CD1c-positive myeloid dendritic cell (primary cell): ENCODE results near the gene FKBP15.
A peak's percentile ranks its signal among the peaks of the same experiment; 100 is the strongest.
"Not testable (repeated sequence)": the region's sequence is repeated elsewhere in the genome, so short reads cannot be mapped to it uniquely, and the experiment has no call there.

ENCODE experiments used
- DNase-seq: peaks from one replicate; pipeline ENCODE4 v3.0.0-alpha.2; 2016; ENCODE audit errors: extremely low spot score

The FKBP15 gene

GRCh38 chr9:113148781-113149510 lies 72.1 kb downstream of the FKBP15 start:
- peak; percentile 69 for DNase-seq

- DNase-seq: no peak
Measured at GRCh38 chr9:113148372-113148705, 72.7 kb downstream of the FKBP15 start.

DNA sequence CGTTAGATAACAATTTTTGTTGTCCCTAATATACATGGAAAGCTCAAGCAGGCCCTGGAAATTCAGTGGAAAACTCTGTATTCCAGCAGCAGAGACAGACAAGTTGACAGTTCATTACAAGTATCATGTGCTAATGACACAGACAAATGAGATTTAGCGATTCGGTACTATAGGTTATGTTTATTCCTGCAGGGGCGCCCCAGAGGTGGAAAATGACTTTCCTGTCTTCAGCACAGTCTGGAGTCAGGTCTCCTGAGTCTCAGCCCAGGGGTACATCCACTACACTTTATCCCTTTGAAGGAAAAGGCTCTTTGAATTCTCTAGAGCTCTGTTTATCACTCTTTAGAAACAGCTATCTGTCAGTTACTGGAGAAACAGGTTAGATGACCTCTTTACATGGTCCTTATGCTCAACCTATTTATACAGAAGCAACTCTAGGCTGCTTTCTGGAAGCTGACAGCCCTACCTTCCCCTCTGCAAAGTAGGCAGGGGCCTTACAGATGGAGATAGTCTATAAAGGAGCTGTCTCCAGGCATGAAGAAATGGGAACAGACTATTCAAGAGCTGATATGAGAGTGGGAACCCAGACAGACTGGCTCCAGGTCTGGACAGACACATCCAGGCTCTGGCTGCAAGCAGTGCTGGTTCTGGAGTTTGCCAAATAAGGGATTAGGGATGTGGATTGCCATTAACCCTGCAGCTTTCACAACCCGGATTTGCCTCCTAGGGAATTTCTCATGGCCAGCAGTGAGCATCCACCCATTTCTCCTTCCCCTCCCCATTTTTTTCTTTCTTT lies 77.4 kb downstream of the FKBP15 start:
- DNase-seq: no peak

GRCh38 chr9:113140896-113141295 lies 80.2 kb downstream of the FKBP15 start:
- DNase-seq: not testable (repeated sequence)

- no peak for DNase-seq
Measured at GRCh38 chr9:113139953-113140352, 81.1 kb downstream of the FKBP15 start.

DNA sequence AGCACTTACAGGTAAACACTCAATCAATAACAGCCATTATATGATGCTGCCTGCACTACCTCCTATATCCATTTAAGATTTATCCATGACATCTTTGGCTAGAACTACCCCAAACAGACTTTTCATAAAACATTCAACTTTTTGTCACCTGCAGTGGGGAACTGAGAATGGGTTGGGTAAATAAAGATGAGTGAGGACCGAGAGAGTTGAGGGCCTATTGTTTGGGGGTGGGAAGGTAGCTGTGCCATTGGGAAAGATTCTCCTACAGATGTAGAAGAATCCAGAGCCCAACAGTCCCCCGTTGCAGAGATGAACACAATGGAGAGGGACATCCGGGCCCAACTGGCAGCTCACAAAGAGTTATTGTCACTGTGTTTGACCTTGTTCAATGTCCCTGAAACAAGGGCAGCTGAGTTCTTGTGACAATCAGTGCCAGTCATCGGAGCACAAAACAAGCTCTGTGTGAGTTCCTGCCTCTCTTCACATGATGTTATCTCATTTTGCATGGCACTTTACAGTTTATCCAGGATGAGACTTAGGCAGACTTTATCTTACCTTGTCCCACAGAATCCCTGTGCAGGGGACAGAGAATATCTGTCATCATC lies 81.8 kb downstream of the FKBP15 start:
- no peak for DNase-seq

- no peak for DNase-seq
Measured at GRCh38 chr9:113138760-113139159, 82.3 kb downstream of the FKBP15 start.

GRCh38 chr9:113137196-113138168 lies 83.6 kb downstream of the FKBP15 start:
- DNase-seq: no peak

GRCh38 chr9:113131689-113132151 lies 89.4 kb downstream of the FKBP15 start:
- DNase-seq: no peak

DNA sequence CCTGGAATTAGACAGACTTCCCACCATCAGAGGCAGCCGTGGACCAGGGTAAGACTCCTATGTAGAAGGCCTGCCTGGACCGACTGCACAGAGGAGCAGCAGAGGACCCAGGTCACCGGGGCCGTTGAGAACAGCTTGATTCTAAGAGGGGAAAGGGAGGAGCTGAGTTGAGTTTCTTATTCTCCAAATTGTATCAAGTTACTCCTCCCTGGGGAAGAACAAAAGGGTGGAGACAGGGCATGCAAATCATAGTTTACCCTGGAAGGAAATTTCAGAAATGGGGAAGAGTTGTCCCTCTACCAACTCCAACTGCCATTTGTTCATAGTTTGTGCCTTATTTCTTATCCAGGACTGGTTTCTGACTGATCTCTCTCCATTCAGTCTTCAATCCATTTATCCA lies 91.2 kb downstream of the FKBP15 start:
- DNase-seq: no peak

DNA sequence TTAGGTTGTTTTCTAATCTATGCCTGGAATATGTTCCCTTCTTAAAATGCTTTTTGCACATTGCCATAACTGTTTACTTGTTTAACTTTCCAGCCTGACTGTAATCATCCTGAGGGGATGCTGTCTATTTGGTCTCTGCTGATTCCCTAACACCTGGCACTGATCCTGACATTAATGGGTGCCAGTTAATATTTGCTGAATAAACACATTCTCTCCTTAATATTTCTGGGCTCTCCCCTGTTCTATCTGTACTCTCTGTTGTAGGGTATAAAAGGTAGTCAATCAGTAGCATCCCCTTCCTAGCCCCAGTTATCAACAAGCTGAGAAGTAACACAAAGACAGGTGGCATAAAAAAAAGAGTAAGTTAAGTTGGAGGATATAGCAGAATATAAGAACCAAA lies 91.6 kb downstream of the FKBP15 start:
- no peak for DNase-seq

GRCh38 chr9:113125386-113126035 lies 95.6 kb downstream of the FKBP15 start:
- peak; percentile 44 for DNase-seq

- DNase-seq: not testable (repeated sequence)
Measured at GRCh38 chr9:113118829-113119228, 102.2 kb downstream of the FKBP15 start.
